WERI-Rb-1 (cell line): ENCODE data around the gene REG3G.

Experiments
- DNase-seq: peaks from one replicate; pipeline ENCODE4 v3.0.0-alpha.2; 2020
- H3K27ac ChIP-seq: fragments of 250-450 bp; sonication (Bioruptor Pico); 2 replicates; pipeline ENCODE4 v1.5.1; 2020; ENCODE audit warnings: mild to moderate bottlenecking, moderate library complexity
- H3K27me3 ChIP-seq: fragments of 250-450 bp; sonication (Bioruptor Pico); 2 replicates; pipeline ENCODE4 v1.5.1; 2021; ENCODE audit warnings: mild to moderate bottlenecking, low read depth, moderate library complexity; ENCODE audit not compliant: insufficient read depth, severe bottlenecking
- H3K36me3 ChIP-seq: fragments of 250-450 bp; sonication (Bioruptor Pico); 2 replicates; pipeline ENCODE4 v1.5.1; 2020; ENCODE audit warnings: mild to moderate bottlenecking, moderate library complexity
- H3K4me3 ChIP-seq: 2 replicates; pipeline ENCODE4 v1.5.1; 2011; ENCODE audit warnings: low read depth, mild to moderate bottlenecking, control low read depth, low read length
- H3K9me3 ChIP-seq: fragments of 250-450 bp; sonication (Bioruptor Pico); 2 replicates; pipeline ENCODE4 v1.5.1; 2021; ENCODE audit warnings: mild to moderate bottlenecking, moderate library complexity; ENCODE audit not compliant: severe bottlenecking
- TF ChIP-seq, protein P1 (sequence below): IDR thresholded peaks from 2 replicates; pipeline ENCODE4 v1.5.1; 2011; ENCODE audit warnings: low read depth, mild to moderate bottlenecking, control low read depth, inconsistent platforms, low read length

Gene REG3G

DNA sequence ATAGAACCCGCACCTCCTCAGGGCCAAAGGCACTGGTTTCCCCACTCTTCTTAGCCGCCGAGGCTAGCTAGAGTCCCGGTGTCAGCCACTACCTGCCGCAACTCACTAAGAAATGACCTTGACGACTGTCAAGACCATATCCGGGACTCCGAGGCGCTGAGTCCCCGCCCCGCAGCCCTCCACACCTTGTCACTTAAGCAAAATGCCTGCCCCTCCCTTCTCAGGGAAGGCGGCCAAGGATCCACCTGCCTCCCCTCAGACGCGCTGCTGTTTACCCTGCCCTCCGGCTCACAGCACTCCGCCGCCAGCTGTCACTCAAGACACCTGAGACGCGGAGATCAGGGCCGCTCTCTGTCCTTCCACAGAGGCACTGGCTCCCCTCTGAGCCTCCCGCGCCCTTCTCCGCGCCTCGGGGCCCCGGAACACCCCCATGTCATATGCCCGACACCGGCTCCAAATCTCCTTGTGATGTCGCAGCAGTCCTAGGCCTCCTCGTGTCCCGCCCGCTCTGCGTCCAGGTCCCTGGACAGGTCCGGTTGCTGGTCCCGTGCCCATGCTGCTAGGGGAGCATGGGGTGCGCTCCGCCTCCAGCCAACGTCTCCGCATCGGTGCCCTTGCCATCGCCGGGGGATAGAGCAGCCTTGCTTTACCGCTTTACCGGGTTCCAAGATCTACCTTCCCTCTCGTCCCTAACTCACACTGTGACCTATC, 32.5 kb upstream of the REG3G start:
- Histone ChIP-seq H3K36me3 (no peaks in the 10 kb centered on the region), H3K27me3 (peaks cover 12% of the 10 kb centered on the region), H3K27ac (no peak overlapping the region), H3K4me3 (peak overlapping the region; percentile 54), H3K9me3 (no peaks in the 10 kb centered on the region)
- peak; percentile 73 for DNase-seq
- TF ChIP-seq, protein P1, sequence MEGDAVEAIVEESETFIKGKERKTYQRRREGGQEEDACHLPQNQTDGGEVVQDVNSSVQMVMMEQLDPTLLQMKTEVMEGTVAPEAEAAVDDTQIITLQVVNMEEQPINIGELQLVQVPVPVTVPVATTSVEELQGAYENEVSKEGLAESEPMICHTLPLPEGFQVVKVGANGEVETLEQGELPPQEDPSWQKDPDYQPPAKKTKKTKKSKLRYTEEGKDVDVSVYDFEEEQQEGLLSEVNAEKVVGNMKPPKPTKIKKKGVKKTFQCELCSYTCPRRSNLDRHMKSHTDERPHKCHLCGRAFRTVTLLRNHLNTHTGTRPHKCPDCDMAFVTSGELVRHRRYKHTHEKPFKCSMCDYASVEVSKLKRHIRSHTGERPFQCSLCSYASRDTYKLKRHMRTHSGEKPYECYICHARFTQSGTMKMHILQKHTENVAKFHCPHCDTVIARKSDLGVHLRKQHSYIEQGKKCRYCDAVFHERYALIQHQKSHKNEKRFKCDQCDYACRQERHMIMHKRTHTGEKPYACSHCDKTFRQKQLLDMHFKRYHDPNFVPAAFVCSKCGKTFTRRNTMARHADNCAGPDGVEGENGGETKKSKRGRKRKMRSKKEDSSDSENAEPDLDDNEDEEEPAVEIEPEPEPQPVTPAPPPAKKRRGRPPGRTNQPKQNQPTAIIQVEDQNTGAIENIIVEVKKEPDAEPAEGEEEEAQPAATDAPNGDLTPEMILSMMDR: no peak

DNA sequence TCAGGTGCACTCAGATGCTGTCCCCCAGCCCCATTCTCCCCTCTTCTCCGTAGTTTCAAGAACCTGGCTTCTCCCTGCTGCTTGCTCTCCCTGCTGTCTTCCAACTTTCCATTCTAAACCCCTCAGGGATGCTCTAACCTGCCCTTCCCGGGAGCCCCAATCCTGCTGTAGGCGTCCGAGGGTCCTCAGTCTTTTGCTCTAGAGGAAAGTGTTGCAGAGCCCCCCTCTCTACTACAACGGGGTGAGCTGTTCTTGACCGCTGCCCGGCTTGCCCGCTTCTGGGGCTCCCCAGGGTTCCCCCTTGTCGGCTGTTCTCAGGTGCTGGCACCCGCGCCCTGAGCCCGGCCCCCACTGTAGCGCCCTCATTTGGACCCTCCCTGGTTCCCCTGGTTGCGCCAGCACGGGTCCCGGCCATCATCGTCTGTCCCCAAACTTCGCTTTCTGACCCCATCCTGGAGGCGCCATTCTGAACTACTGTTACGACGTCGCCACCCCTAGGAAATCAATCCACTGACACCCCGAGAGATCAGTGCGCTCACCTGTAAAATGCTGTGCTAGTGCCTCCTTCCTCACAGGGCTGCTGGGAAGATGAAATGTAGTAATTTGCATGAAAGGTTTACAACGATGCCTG, 31.9 kb upstream of the REG3G start:
- peak overlapping the region; percentile 54 for H3K4me3 ChIP-seq
- TF ChIP-seq, protein P1: no peak
- DNase-seq: no peak

DNA sequence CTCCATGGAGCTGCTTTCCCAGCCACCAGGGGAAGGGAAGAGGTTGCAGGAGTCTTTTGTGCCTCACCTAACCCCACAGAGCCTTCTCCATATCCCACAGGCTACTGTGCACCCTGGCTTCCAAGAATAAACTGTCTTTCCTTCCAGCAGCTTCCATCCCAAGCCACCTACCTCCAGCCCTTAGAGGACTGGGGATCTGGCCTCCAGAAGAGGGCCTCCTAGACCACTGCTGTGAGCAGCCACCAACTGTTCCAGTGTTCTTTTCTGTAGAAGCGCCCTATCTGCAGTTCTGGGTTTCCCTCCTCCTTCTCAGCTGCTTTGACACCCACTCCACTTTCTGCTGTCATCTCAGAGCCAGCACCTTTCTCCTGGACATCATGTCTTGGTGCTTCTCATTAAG, 30.7 kb upstream of the REG3G start:
- H3K27me3 ChIP-seq: peaks cover 12% of the 10 kb centered on the region
- no peaks in the 10 kb centered on the region for H3K9me3 ChIP-seq
- H3K36me3 ChIP-seq: no peaks in the 10 kb centered on the region
- H3K4me3 ChIP-seq: no peak overlapping the region
- DNase-seq: no peak
- H3K27ac ChIP-seq: no peak overlapping the region
- TF ChIP-seq, protein P1: no peak

More for the DNA sequence above, 31.9 kb upstream of the REG3G start:
- Histone ChIP-seq H3K27me3 (peaks cover 12% of the 10 kb centered on the region), H3K36me3 (no peaks in the 10 kb centered on the region), H3K9me3 (no peaks in the 10 kb centered on the region), H3K27ac (no peak overlapping the region)

DNA sequence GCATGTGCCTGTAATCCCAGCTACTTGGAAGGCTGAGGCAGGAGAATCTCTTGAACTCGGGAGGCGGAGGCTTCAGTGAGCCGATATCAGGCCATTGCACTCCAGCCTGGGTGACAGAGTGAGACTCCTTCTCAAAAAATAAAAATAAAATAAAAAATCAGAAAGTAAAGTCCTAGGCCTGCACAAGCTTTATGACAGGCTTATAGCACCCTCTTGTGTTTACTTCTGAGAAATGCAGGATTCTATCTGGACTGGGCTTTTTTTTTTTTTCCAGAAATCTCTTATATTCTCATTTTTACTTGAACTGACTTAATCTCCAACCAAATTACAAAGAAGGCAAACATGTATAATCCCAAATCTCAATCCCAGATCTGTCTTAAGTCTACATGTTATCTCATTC, 26.1 kb upstream of the REG3G start:
- DNase-seq: no peak
- Histone ChIP-seq H3K27ac (no peak overlapping the region), H3K36me3 (no peaks in the 10 kb centered on the region), H3K9me3 (no peaks in the 10 kb centered on the region), H3K27me3 (no peaks in the 10 kb centered on the region), H3K4me3 (no peak overlapping the region)
- TF ChIP-seq, protein P1: peak; percentile 16; the same call in 1 of the 2 replicates

GRCh38 chr2:79000008-79000576, 25.4 kb upstream of the REG3G start:
- Histone ChIP-seq H3K27ac (no peak overlapping the region), H3K27me3 (no peaks in the 10 kb centered on the region), H3K36me3 (no peaks in the 10 kb centered on the region), H3K9me3 (no peaks in the 10 kb centered on the region), H3K4me3 (no peak overlapping the region)
- TF ChIP-seq, protein P1: no peak
- no peak for DNase-seq
